Coronary artery (tissue), 2 donors: ENCODE data around the gene MYO5B.
"Not testable (repeated sequence)": the region's sequence is repeated elsewhere in the genome, so short reads cannot be mapped to it uniquely, and the experiment has no call there.

Source experiments
- DNase-seq: peaks from one replicate; pipeline ENCODE4 v3.0.0-alpha.2; 2017; ENCODE audit warnings: low spot score
- H3K27ac ChIP-seq, 2 donors: fragments of 200-600 bp; sonication (generic); one replicate each; pipeline ENCODE4 v1.5.1; 2016 to 2019
- H3K4me3 ChIP-seq: fragments of 200-600 bp; sonication (generic); 2 replicates; pipeline ENCODE4 v1.5.1; 2016; ENCODE audit warnings: mild to moderate bottlenecking, moderate library complexity
- TF ChIP-seq, protein P1 (sequence below): fragments of 200-600 bp; sonication (generic); IDR thresholded peaks from one replicate; pipeline ENCODE4 v1.5.1; 2019; ENCODE audit warnings: antibody characterized with exemption

The MYO5B gene

DNA sequence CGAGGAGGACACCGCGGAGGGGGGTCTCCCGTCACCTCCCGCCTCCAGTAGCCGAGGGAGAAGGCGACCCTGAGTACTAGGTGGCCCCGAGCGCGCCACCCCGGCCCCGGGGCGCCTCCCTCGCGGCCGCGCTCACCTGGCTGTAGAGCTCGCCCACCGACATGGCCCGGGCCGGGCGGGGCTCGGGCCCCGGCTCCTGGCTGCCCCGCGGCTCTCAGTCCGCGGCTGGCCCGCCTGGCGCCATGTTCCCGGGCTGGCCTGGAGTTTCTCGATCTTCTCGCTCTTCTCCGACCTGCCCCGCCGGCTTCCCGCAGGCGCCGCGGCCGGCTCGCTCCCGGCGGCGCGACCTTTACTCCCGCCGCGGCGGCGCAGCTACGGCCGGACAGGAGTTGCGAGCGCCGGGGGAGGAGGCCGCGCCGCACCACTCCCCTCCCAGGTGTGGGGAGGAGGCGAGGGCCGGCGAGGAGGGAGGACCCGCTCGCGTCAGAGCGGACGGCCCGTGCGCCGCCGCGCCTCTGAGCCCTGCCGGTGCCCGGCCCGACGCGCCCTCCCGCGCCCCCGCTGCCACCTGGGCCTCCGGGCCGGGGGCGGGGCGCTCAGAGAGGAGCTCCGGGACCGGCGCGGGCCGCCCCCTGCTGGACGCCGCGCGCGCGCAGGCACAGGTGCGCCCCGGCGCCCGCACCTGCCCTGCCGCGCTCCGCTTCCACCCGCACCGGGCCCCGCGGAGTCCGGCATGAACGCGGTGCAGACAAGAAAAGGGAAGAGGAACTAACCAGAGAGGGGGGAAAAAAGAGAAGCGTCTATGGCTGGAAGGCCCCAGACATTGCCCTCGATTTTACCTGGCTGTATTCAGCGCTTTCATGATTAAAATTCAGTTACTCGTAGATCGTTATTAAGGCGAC lies at the start of gene MYO5B:
TSS of gene MYO5B (minus strand) at position 517 of the 902 bp plus-strand sequence. CDS start at position 163, 354 bp downstream.
- TF ChIP-seq, protein P1, sequence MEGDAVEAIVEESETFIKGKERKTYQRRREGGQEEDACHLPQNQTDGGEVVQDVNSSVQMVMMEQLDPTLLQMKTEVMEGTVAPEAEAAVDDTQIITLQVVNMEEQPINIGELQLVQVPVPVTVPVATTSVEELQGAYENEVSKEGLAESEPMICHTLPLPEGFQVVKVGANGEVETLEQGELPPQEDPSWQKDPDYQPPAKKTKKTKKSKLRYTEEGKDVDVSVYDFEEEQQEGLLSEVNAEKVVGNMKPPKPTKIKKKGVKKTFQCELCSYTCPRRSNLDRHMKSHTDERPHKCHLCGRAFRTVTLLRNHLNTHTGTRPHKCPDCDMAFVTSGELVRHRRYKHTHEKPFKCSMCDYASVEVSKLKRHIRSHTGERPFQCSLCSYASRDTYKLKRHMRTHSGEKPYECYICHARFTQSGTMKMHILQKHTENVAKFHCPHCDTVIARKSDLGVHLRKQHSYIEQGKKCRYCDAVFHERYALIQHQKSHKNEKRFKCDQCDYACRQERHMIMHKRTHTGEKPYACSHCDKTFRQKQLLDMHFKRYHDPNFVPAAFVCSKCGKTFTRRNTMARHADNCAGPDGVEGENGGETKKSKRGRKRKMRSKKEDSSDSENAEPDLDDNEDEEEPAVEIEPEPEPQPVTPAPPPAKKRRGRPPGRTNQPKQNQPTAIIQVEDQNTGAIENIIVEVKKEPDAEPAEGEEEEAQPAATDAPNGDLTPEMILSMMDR = no peak
- H3K4me3 ChIP-seq = peak within 1 kb of the TSS; percentile 71
- DNase-seq = no peak
- no peak within 1 kb of the TSS for H3K27ac ChIP-seq

- H3K27ac ChIP-seq, DNase-seq, H3K4me3 ChIP-seq: not testable (repeated sequence)
Measured at GRCh38 chr18:50241768-50242167, 46.8 kb upstream of the MYO5B start.

DNA sequence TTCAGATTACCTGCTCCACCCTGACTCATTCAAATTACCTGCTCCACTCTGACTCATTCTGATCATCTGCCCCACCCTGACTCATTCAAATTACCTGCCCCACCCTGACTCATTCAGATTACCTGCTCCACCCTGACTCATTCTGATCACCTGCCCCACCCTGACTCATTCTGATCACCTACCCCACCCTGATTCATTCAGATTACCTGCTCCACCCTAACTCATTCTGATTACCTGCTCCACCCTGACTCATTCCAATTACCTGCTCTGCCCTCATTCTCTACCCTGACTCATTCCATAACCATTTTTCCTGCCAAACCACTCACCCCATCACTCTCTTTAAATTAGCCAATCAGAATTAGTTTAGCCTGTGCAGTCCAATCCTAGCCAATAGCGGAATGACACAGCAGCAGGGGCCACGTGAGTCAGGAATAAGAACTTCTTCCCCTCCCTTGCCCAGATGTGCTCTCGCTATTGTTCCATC lies 45.2 kb upstream of the MYO5B start:
- TF ChIP-seq, protein P1 = no peak

GRCh38 chr18:50232419-50232818 lies 37.5 kb upstream of the MYO5B start:
- H3K27ac ChIP-seq = no peak overlapping the region
- no peak for DNase-seq
- TF ChIP-seq, protein P1 = no peak
- no peak overlapping the region for H3K4me3 ChIP-seq

More for the DNA sequence above, 45.2 kb upstream of the MYO5B start:
- Histone ChIP-seq H3K27ac (no peak overlapping the region), H3K4me3 (no peak overlapping the region)
- no peak for DNase-seq

- TF ChIP-seq, protein P1 = no peak
- Histone ChIP-seq H3K27ac (no peak overlapping the region), H3K4me3 (no peak overlapping the region)
- DNase-seq = no peak
Measured at GRCh38 chr18:50231621-50232020, 36.7 kb upstream of the MYO5B start.

GRCh38 chr18:50220249-50220648 lies 25.3 kb upstream of the MYO5B start:
- not testable (repeated sequence) for H3K4me3 ChIP-seq, DNase-seq, H3K27ac ChIP-seq

- DNase-seq = no peak
- Histone ChIP-seq H3K27ac (no peak overlapping the region), H3K4me3 (no peak overlapping the region)
- TF ChIP-seq, protein P1 = no peak
Measured at GRCh38 chr18:50218432-50219197, 23.7 kb upstream of the MYO5B start.
